A549 (cell line): ENCODE measurements around the gene CACNB3. TPM values are rescaled to one million over a fixed set of nuclear protein-coding genes. Genes with fewer than 3 reads are reported as not detected.

ENCODE experiments used
- ATAC-seq, 2 experiments: fragments of 200-7000 bp in 1 of 2; fragments of >200 bp in 1 of 2; cut with Nextera tagmentation in 1 of 2; cut with Tn5 transposase in 1 of 2; 3 replicates each; pipeline versions ENCODE4 v1.8.0 to v1.9.1; 2018 to 2020; ENCODE audit warnings: mild to moderate bottlenecking in 1 of 2, moderate library complexity in 1 of 2
- CTCF ChIA-PET: fragments of 300-600 bp; sonication (Branson Sonifier 250); formaldehyde crosslinking; extraction: SDS; loops from one replicate; lab custom pipeline; 2021; ENCODE audit warnings: antibody characterized with exemption, inconsistent platforms; lab: Yijun Ruan, JAX
- POLR2A ChIA-PET: fragments of 350-600 bp; formaldehyde crosslinking; extraction: SDS; loops from one replicate; lab custom pipeline; 2021; ENCODE audit warnings: antibody characterized with exemption, inconsistent platforms; lab: Yijun Ruan, JAX
- DNase-seq, 2 experiments: peaks; one replicate each; pipeline versions ENCODE4 v3.0.0 to v3.0.0-alpha.2; 2011 to 2016; ENCODE audit warnings: low read depth in 1 of 2, low spot score in 1 of 2
- FAIRE-seq: peaks from 2 replicates; lab custom pipeline; 2011; peaks lifted over from hg19 to GRCh38; lab: Jason Lieb, UNC
- H3K27ac ChIP-seq, 2 experiments: fragments of >200 bp; sonication (Bioruptor Twin); formaldehyde crosslinking; 3 replicates each; pipeline ENCODE4 v1.5.1; 2016 to 2017
- H3K4me1 ChIP-seq: fragments of >200 bp; sonication (Bioruptor Twin); formaldehyde crosslinking; 3 replicates; pipeline ENCODE4 v1.6.1; 2016
- H3K4me2 ChIP-seq: fragments of >200 bp; sonication (Bioruptor Twin); formaldehyde crosslinking; 3 replicates; pipeline ENCODE4 v1.6.1; 2016
- H3K4me3 ChIP-seq: fragments of >200 bp; sonication (Bioruptor Twin); formaldehyde crosslinking; 3 replicates; pipeline ENCODE4 v1.5.1; 2016
- H3K9me3 ChIP-seq: fragments of >200 bp; sonication (Bioruptor Twin); formaldehyde crosslinking; 3 replicates; pipeline ENCODE4 v1.6.1; 2016
- BCL3 ChIP-seq: fragments of >200 bp; sonication (Bioruptor Twin); formaldehyde crosslinking; IDR thresholded peaks from 3 replicates; pipeline ENCODE4 v1.6.1; 2016
- CEBPB ChIP-seq, 2 experiments: fragments of >200 bp in 1 of 2; sonication (Bioruptor Twin) in 1 of 2; formaldehyde crosslinking in 1 of 2; IDR thresholded peaks; 2 replicates each; pipeline ENCODE4 v1.6.1; 2012 to 2016
- ELK1 ChIP-seq: fragments of 150-350 bp; IDR thresholded peaks from 2 replicates; pipeline ENCODE4 v1.6.1; 2014; ENCODE audit warnings: low read depth, mild to moderate bottlenecking, low read length
- FOSL2 ChIP-seq, 2 experiments: fragments of 450-650 bp in 1 of 2; fragments of >200 bp in 1 of 2; sonication (Bioruptor Twin) in 1 of 2; formaldehyde crosslinking; IDR thresholded peaks; 2 replicates each; pipeline versions ENCODE4 v1.5.0 to v1.6.1; 2016 to 2020; ENCODE audit warnings: mild to moderate bottlenecking in 1 of 2, moderate library complexity in 1 of 2
- FOXS1 ChIP-seq: fragments of 250-450 bp; sonication (Bioruptor Pico); IDR thresholded peaks from 2 replicates; pipeline ENCODE4 v1.5.0; 2020; ENCODE audit warnings: mild to moderate bottlenecking, moderate library complexity
- HOXB5 ChIP-seq: fragments of 250-450 bp; sonication (Bioruptor Pico); IDR thresholded peaks from 2 replicates; pipeline ENCODE4 v1.5.0; 2020; ENCODE audit warnings: mild to moderate bottlenecking, moderate library complexity
- JUN ChIP-seq, 2 experiments: fragments of >200 bp; sonication (Bioruptor Twin); formaldehyde crosslinking; IDR thresholded peaks; 2 replicates in 1 of 2; 3 replicates in 1 of 2; pipeline ENCODE4 v1.6.1; 2016 to 2017
- PBX3 ChIP-seq: IDR thresholded peaks from 2 replicates; pipeline ENCODE4 v1.6.1; 2012
- POLR2AphosphoS2 ChIP-seq: conservative IDR thresholded peaks from 2 replicates; pipeline ENCODE4 v1.6.1; 2012; ENCODE audit warnings: low read length, improper control_type of control experiment, inconsistent platforms
- REST ChIP-seq: fragments of 200-600 bp; sonication (generic); IDR thresholded peaks from 2 replicates; pipeline ENCODE4 v1.6.1; 2016; ENCODE audit warnings: antibody characterized with exemption, mild to moderate bottlenecking, moderate library complexity
- RFX5 ChIP-seq: fragments of 450-650 bp; IDR thresholded peaks from 2 replicates; pipeline ENCODE4 v1.7.1; 2014; ENCODE audit warnings: antibody characterized with exemption, mild to moderate bottlenecking, moderate library complexity
- SMC3 ChIP-seq: fragments of >200 bp; sonication (Bioruptor Twin); formaldehyde crosslinking; IDR thresholded peaks from 3 replicates; pipeline ENCODE4 v1.6.1; 2018; ENCODE audit warnings: inconsistent platforms
- SREBF2 ChIP-seq: fragments of 450-650 bp; IDR thresholded peaks from 2 replicates; pipeline ENCODE4 v1.6.1; 2014; ENCODE audit warnings: mild to moderate bottlenecking, moderate library complexity
- ZFP36 ChIP-seq: fragments of 450-650 bp; IDR thresholded peaks from 2 replicates; pipeline ENCODE4 v1.6.1; 2014; ENCODE audit warnings: borderline replicate concordance; ENCODE audit not compliant: partially characterized antibody
- WGBS: methylation state at CpG from one replicate; pipeline ENCODE4 v1.1.6; 2017; ENCODE audit errors: missing lambda C conversion rate; 5-methylcytosine and 5-hydroxymethylcytosine counted together
- polyA plus RNA-seq, 4 experiments: library from polyadenylated mRNA; depleted of rRNA in 3 of 4; stranded (reverse); fragments of >200 nt; fragmentation: RNase III in 1 of 4; extraction: RNeasy Plus Mini Kit Qiagen cat#74134 plus additional on column Dnase treatment in 1 of 4; gene quantifications; 2 replicates in 3 of 4; 3 replicates in 1 of 4; pipeline ENCODE4 v1.2.3, GENCODE V29; 2011 to 2017

The CACNB3 gene
- polyA plus RNA-seq, 2 of the 4 experiments (the other 2 are of a cell fraction) = 12.9 to 23.9 TPM

- ATAC-seq (no peak), DNase-seq (no peak), FAIRE-seq (no peak)
- WGBS = 96% methylated on average over 12 of the region's 12 CpGs
- TF ChIP-seq BCL3 (no peak), ELK1 (no peak), HOXB5 (no peak), CEBPB (IDR thresholded peaks at IDR 0.05) (no peak), SREBF2 (no peak), SMC3 (no peak), FOXS1 (CRISPR knock-in tag) (no peak), POLR2AphosphoS2 (no peak), REST (no peak), ZFP36 (no peak)
- Histone ChIP-seq H3K4me1 (0 out of 3 replicates have a peak, but pooled peaks cover 4% of the 10 kb centered on the region), H3K9me3 (no peaks in the 10 kb centered on the region), H3K4me2 (no peak overlapping the region), H3K4me3 (no peak overlapping the region), H3K27ac (no peak overlapping the region)
- ChIA-PET CTCF (interaction anchor here (0.9 to 18.2 kb wide), 4 partner anchors 8 to 30 kb away, joined by 4 to 230 read pairs (median 6); partner anchors contain the start of gene CACNB3), POLR2A (no interaction called here)
Measured at GRCh38 chr12:48824112-48824511, 5.8 kb downstream of the CACNB3 start.

GRCh38 chr12:48824905-48825304 lies 6.6 kb downstream of the CACNB3 start:
- Histone ChIP-seq H3K9me3 (no peaks in the 10 kb centered on the region), H3K4me2 (no peak overlapping the region), H3K4me1 (0 out of 3 replicates have a peak, but pooled peaks cover 4% of the 10 kb centered on the region), H3K27ac (no peak overlapping the region), H3K4me3 (no peak overlapping the region)
- CTCF ChIA-PET = interaction anchor here (1.5 to 18.2 kb wide), 4 partner anchors 9 to 66 kb away, joined by 4 to 230 read pairs (median 36); partner anchors contain the start of gene CACNB3
- no peak for FAIRE-seq
- no peak for ATAC-seq
- no peak for DNase-seq
- 66% methylated on average over 4 of the region's 4 CpGs for WGBS
- POLR2A ChIA-PET = no interaction called here
- TF ChIP-seq PBX3 (no peak), SMC3 (no peak), FOSL2 (IDR thresholded peaks at IDR 0.05) (no peak), FOSL2 (CRISPR knock-in tag; IDR thresholded peaks at IDR 0.05) (no peak), JUN (IDR thresholded peaks at IDR 0.05) (no peak), RFX5 (no peak)
